GM12878 (cell line): Measurements from ENCODE around the gene TOP1. TPM values are rescaled to one million over a fixed set of nuclear protein-coding genes. Genes with fewer than 3 reads are reported as not detected.

ENCODE experiments used
- CHD2 ChIP-seq: IDR thresholded peaks from 2 replicates; pipeline ENCODE4 v1.6.1; 2011; ENCODE audit warnings: low read depth, low read length, improper control_type of control experiment, borderline replicate concordance
- EGR1 ChIP-seq, 2 experiments: IDR thresholded peaks; 1 replicate in 1 of 2; 2 replicates in 1 of 2; pipeline ENCODE4 v1.6.1; 2011 to 2012; ENCODE audit warnings: low read depth in 2 of 2, low read length in 2 of 2, borderline replicate concordance in 1 of 2, mild to moderate bottlenecking in 1 of 2, moderate library complexity in 1 of 2
- FOS ChIP-seq: IDR thresholded peaks from 3 replicates; pipeline ENCODE4 v1.6.1; 2011; ENCODE audit warnings: borderline replicate concordance; ENCODE audit not compliant: insufficient read length; ENCODE audit errors: extremely low read depth
- GABPA ChIP-seq: IDR thresholded peaks from 2 replicates; pipeline ENCODE4 v1.6.1; 2014; ENCODE audit warnings: antibody characterized with exemption, low read depth, mild to moderate bottlenecking, inconsistent platforms
- KAT2A ChIP-seq: conservative IDR thresholded peaks from 2 replicates; pipeline ENCODE4 v1.6.1; 2011; ENCODE audit warnings: low read depth, low read length; ENCODE audit not compliant: control insufficient read depth
- PAX5 ChIP-seq: IDR thresholded peaks from 2 replicates; pipeline ENCODE4 v1.6.1; 2011; ENCODE audit warnings: low read depth, low read length, borderline replicate concordance
- PAX8 ChIP-seq: fragments of 450-650 bp; IDR thresholded peaks from 2 replicates; pipeline ENCODE4 v1.6.1; 2017; ENCODE audit warnings: mild to moderate bottlenecking, moderate library complexity
- RUNX3 ChIP-seq: IDR thresholded peaks from 2 replicates; pipeline ENCODE4 v1.6.1; 2012; ENCODE audit warnings: low read length, inconsistent platforms
- SMARCA5 ChIP-seq: fragments of 450-650 bp; IDR thresholded peaks from 2 replicates; pipeline ENCODE4 v1.6.1; 2017; ENCODE audit warnings: mild to moderate bottlenecking
- SRF ChIP-seq, 2 experiments: IDR thresholded peaks; 2 replicates each; pipeline ENCODE4 v1.6.1; 2011; ENCODE audit warnings: low read depth in 2 of 2, low read length in 2 of 2, mild to moderate bottlenecking in 1 of 2, moderate library complexity in 1 of 2
- ZNF274 ChIP-seq: IDR thresholded peaks from one replicate; pipeline ENCODE4 v1.8.0; 2011; ENCODE audit not compliant: insufficient read length, insufficient read depth
- polyA plus RNA-seq, 11 experiments: library from polyadenylated mRNA; depleted of rRNA in 4 of 11; unstranded in 6 of 11; stranded (reverse) in 5 of 11; fragments of >200 nt; fragmentation: Nextera tagmentation in 4 of 11; fragmentation: Illumina TruSeq in 1 of 11; extraction: Ambion mirVana in 4 of 11; extraction: Trizol in 1 of 11; gene quantifications; 1 replicate in 1 of 11; 2 replicates in 10 of 11; pipeline versions ENCODE4 v1.2.1 to v1.2.3, GENCODE V29; 2011 to 2016; ENCODE audit warnings: inconsistent platforms in 2 of 11, missing spikeins in 2 of 11, low read depth in 1 of 11
- total RNA-seq, 4 experiments: library from RNA; depleted of rRNA in 3 of 4; stranded (reverse); fragments of >200 nt in 3 of 4; fragmentation: Illumina TruSeq in 1 of 4; extraction: Trizol in 1 of 4; gene quantifications; 2 replicates each; pipeline versions ENCODE4 v1.2.1 to v1.2.3, GENCODE V29; 2013 to 2021
- TF ChIP-seq, protein P1 (sequence below): IDR thresholded peaks from 2 replicates; pipeline ENCODE4 v1.6.1; 2011; ENCODE audit warnings: borderline replicate concordance, low read depth, mild to moderate bottlenecking, moderate library complexity, mixed read lengths, low read length; ENCODE audit not compliant: insufficient read depth; ENCODE audit errors: extremely low read length
- TF ChIP-seq, protein P2 (sequence below): fragments of 450-650 bp; IDR thresholded peaks from 2 replicates; pipeline ENCODE4 v1.6.1; 2017; ENCODE audit warnings: mild to moderate bottlenecking, moderate library complexity
- TF ChIP-seq, protein P3 (sequence below): fragments of 450-650 bp; IDR thresholded peaks from 2 replicates; pipeline ENCODE4 v1.6.1; 2018; ENCODE audit warnings: borderline replicate concordance, mild to moderate bottlenecking; ENCODE audit not compliant: partially characterized antibody
- TF ChIP-seq, protein P4 (sequence below): fragments of 450-650 bp; IDR thresholded peaks from 2 replicates; pipeline ENCODE4 v1.6.1; 2017; ENCODE audit warnings: low read depth, mild to moderate bottlenecking, moderate library complexity

Gene TOP1
- total and polyA plus RNA-seq, 10 of the 15 experiments (the other 5 are each of a cell fraction or from before 2014, with no cell fraction given) = 21.5 to 128 (median 47.3) TPM

DNA sequence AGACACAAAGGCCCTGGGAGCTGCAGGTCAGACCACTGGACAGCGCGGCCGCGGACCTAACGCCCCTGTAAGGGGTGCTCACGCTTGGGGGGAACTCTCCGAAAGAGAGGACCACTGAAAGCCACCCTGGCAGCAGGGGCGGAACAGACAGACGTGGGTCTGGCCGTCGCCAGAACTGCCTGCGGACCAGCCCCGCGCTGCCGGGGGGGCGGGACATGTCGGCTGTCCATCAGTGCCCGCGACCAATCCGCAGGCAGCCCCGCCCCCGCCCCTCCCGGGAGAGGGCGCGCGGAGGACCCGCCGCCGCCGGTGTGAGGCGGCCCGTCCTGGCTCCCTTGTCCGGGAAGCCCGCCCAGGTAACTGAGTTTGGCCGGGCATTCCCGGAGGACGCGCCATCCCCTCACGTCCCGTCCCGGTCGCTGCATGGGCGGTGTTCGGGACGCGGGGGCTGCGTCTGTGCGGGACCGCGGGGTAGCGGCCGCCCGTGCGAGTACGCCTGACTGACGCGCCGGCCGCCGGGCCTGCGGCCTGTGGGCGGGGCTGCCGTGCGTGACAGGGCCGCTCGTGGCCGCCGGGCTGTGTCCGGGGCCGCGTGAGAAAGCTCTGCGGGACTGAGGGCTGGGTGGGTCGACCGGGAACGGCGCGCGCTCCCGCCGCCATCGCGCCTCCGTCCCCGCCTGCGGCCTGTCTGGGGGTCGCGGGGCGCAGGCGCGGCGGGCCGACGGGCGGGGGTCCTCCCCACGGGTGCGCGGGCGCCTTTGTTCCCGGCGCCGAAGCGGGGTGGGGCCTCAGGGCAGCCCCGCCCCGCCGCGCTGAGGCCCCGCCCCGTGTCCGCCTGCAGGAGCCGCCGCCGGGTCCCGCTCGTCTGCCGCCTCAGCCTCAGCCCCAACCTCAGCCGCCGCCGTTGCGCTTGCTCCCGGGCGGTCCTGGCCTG lies 108.3 kb downstream of the TOP1 start, which contains the start of gene PLCG1 (continued):
- TF ChIP-seq KAT2A (no peak), FOS (no peak), ZNF274 (no peak), EGR1 (IDR thresholded peaks at IDR 0.05; ENCODE audit: borderline replicate concordance in 1 of 2, low read depth in 2 of 2, low read length in 2 of 2) (peak in 1 of 2 experiments; percentile 77; a peak in 2 of 3 replicates), CHD2 (peak; percentile 44; the same call in 1 of the 2 replicates), PAX8 (no peak), GABPA (no peak), PAX5 (peak; percentile 40; the same call in 1 of the 2 replicates), SMARCA5 (peak; percentile 61), SRF (IDR thresholded peaks at IDR 0.05; ENCODE audit: low read depth in 2 of 2, low read length in 2 of 2) (no peak), RUNX3 (no peak)
- TF ChIP-seq, protein P1, sequence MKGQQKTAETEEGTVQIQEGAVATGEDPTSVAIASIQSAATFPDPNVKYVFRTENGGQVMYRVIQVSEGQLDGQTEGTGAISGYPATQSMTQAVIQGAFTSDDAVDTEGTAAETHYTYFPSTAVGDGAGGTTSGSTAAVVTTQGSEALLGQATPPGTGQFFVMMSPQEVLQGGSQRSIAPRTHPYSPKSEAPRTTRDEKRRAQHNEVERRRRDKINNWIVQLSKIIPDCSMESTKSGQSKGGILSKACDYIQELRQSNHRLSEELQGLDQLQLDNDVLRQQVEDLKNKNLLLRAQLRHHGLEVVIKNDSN = no peak
- TF ChIP-seq, protein P2, sequence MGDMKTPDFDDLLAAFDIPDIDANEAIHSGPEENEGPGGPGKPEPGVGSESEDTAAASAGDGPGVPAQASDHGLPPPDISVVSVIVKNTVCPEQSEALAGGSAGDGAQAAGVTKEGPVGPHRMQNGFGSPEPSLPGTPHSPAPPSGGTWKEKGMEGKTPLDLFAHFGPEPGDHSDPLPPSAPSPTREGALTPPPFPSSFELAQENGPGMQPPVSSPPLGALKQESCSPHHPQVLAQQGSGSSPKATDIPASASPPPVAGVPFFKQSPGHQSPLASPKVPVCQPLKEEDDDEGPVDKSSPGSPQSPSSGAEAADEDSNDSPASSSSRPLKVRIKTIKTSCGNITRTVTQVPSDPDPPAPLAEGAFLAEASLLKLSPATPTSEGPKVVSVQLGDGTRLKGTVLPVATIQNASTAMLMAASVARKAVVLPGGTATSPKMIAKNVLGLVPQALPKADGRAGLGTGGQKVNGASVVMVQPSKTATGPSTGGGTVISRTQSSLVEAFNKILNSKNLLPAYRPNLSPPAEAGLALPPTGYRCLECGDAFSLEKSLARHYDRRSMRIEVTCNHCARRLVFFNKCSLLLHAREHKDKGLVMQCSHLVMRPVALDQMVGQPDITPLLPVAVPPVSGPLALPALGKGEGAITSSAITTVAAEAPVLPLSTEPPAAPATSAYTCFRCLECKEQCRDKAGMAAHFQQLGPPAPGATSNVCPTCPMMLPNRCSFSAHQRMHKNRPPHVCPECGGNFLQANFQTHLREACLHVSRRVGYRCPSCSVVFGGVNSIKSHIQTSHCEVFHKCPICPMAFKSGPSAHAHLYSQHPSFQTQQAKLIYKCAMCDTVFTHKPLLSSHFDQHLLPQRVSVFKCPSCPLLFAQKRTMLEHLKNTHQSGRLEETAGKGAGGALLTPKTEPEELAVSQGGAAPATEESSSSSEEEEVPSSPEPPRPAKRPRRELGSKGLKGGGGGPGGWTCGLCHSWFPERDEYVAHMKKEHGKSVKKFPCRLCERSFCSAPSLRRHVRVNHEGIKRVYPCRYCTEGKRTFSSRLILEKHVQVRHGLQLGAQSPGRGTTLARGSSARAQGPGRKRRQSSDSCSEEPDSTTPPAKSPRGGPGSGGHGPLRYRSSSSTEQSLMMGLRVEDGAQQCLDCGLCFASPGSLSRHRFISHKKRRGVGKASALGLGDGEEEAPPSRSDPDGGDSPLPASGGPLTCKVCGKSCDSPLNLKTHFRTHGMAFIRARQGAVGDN = peak; percentile 58; the same call in 1 of the 2 replicates
- TF ChIP-seq, protein P3, sequence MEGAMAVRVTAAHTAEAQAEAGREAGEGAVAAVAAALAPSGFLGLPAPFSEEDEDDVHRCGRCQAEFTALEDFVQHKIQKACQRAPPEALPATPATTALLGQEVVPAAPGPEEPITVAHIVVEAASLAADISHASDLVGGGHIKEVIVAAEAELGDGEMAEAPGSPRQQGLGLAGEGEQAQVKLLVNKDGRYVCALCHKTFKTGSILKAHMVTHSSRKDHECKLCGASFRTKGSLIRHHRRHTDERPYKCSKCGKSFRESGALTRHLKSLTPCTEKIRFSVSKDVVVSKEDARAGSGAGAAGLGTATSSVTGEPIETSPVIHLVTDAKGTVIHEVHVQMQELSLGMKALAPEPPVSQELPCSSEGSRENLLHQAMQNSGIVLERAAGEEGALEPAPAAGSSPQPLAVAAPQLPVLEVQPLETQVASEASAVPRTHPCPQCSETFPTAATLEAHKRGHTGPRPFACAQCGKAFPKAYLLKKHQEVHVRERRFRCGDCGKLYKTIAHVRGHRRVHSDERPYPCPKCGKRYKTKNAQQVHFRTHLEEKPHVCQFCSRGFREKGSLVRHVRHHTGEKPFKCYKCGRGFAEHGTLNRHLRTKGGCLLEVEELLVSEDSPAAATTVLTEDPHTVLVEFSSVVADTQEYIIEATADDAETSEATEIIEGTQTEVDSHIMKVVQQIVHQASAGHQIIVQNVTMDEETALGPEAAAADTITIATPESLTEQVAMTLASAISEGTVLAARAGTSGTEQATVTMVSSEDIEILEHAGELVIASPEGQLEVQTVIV = no peak
- TF ChIP-seq, protein P4, sequence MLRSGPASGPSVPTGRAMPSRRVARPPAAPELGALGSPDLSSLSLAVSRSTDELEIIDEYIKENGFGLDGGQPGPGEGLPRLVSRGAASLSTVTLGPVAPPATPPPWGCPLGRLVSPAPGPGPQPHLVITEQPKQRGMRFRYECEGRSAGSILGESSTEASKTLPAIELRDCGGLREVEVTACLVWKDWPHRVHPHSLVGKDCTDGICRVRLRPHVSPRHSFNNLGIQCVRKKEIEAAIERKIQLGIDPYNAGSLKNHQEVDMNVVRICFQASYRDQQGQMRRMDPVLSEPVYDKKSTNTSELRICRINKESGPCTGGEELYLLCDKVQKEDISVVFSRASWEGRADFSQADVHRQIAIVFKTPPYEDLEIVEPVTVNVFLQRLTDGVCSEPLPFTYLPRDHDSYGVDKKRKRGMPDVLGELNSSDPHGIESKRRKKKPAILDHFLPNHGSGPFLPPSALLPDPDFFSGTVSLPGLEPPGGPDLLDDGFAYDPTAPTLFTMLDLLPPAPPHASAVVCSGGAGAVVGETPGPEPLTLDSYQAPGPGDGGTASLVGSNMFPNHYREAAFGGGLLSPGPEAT = no peak
